Hepatocyte (in vitro differentiated cells): ENCODE data around the gene PPDPF. TPM values are rescaled to one million over a fixed set of nuclear protein-coding genes. Genes with fewer than 3 reads are reported as not detected.
A peak's percentile ranks its signal among the peaks of the same experiment; 100 is the strongest.

ENCODE experiments used
- DNase-seq: peaks from one replicate; pipeline ENCODE4 v3.0.0-alpha.2; 2016; ENCODE audit warnings: low spot score
- H2AFZ ChIP-seq: fragments of 200-600 bp; sonication (generic); 2 replicates; pipeline ENCODE4 v1.6.0; 2016; ENCODE audit warnings: antibody characterized with exemption, mild to moderate bottlenecking
- H3K27ac ChIP-seq: fragments of 200-600 bp; sonication (generic); 2 replicates; pipeline ENCODE4 v1.5.1; 2016; ENCODE audit warnings: mild to moderate bottlenecking
- H3K27me3 ChIP-seq: fragments of 200-600 bp; sonication (generic); 2 replicates; pipeline ENCODE4 v1.6.1; 2016
- H3K36me3 ChIP-seq: fragments of 200-600 bp; sonication (generic); replicated peaks from 2 replicates; pipeline ENCODE4 v1.5.1; 2016; ENCODE audit warnings: low read depth; ENCODE audit not compliant: insufficient read depth
- H3K4me1 ChIP-seq: fragments of 200-600 bp; sonication (generic); 2 replicates; pipeline ENCODE4 v1.5.1; 2016; ENCODE audit warnings: mild to moderate bottlenecking, moderate library complexity; ENCODE audit not compliant: insufficient read depth
- H3K4me2 ChIP-seq: fragments of 200-600 bp; sonication (generic); 2 replicates; pipeline ENCODE4 v1.6.0; 2016
- H3K4me3 ChIP-seq: fragments of 200-600 bp; sonication (generic); 2 replicates; pipeline ENCODE4 v1.5.1; 2016; ENCODE audit warnings: mild to moderate bottlenecking
- H3K79me2 ChIP-seq: fragments of 200-600 bp; sonication (generic); 2 replicates; pipeline ENCODE4 v1.6.0; 2017; ENCODE audit warnings: mild to moderate bottlenecking
- H3K9me2 ChIP-seq: fragments of 200-600 bp; sonication (generic); replicated peaks from 2 replicates; pipeline ENCODE4 v1.6.0; 2017; ENCODE audit warnings: mild to moderate bottlenecking; ENCODE audit not compliant: insufficient read depth
- H3K9me3 ChIP-seq: fragments of 200-600 bp; sonication (generic); 2 replicates; pipeline ENCODE4 v1.5.1; 2016; ENCODE audit warnings: low read depth, mild to moderate bottlenecking
- H4K20me1 ChIP-seq: fragments of 200-600 bp; sonication (generic); 2 replicates; pipeline ENCODE4 v1.6.0; 2016; ENCODE audit warnings: mild to moderate bottlenecking; ENCODE audit not compliant: insufficient read depth, poor library complexity, severe bottlenecking
- EZH2 ChIP-seq: fragments of 200-600 bp; sonication (generic); IDR thresholded peaks from 2 replicates; pipeline ENCODE4 v1.6.1; 2016; ENCODE audit warnings: antibody characterized with exemption, mild to moderate bottlenecking, borderline replicate concordance
- EZH2phosphoT487 ChIP-seq: fragments of 200-600 bp; sonication (generic); IDR thresholded peaks from one replicate; pipeline ENCODE4 v1.6.1; 2018; ENCODE audit warnings: antibody characterized with exemption, mild to moderate bottlenecking, low read depth, moderate library complexity; ENCODE audit not compliant: unreplicated experiment, severe bottlenecking
- WGBS: methylation state at CpG from one replicate; pipeline ENCODE4 v1.1.6; 2016; ENCODE audit warnings: low lambda C conversion rate; ENCODE audit errors: missing lambda C conversion rate; 5-methylcytosine and 5-hydroxymethylcytosine counted together
- polyA plus RNA-seq: library from polyadenylated mRNA; unstranded; fragments of >200 nt; fragmentation: Nextera tagmentation; extraction: Ambion mirVana; gene quantifications from 2 replicates; pipeline ENCODE4 v1.2.1, GENCODE V29; 2016
- total RNA-seq: library from RNA; depleted of rRNA; stranded (reverse); fragments of >200 nt; gene quantifications from 2 replicates; pipeline ENCODE4 v1.2.3, GENCODE V29; 2014
- TF ChIP-seq, protein P1 (sequence below): fragments of 200-600 bp; sonication (generic); IDR thresholded peaks from 2 replicates; pipeline ENCODE4 v1.5.1; 2016; ENCODE audit warnings: antibody characterized with exemption, mild to moderate bottlenecking; ENCODE audit not compliant: poor library complexity

PPDPF gene
- total and polyA plus RNA-seq, 2 experiments from 2014 or later, result 55.1 to 333 TPM

DNA sequence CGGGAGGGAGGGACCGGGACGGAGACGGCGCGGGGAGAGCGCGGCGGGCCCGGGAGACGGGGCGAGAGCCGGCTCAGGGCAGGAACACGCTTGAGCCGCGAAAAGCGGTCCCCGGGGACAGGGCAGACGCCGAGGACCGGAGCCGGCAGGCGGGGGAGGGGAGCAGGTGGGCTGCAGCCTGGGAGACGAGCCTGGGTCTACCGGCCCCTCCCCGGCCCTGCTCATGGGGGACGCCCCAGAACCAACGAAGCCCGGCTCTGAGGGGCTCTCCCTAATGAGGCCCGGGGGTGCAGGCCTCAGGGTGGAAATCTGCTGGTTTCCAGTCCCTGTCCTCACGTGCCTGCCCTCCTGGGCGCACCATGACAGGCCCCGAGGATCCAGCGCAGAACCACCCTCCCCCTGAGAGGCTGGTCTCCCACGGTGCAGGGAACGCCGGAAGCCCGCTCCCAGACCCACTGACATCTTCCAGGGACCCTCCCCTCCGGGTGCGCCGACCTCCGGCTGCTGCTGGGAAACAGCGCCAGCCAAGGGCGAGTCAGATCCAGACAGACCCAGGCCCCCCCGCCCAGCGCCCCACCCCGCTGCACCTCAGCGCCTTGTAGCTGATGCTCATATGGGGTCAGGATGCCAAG lies 21.1 kb upstream of the PPDPF start:
- DNase-seq, result no peak
- Histone ChIP-seq H3K27me3 (peaks cover 29% of the 10 kb centered on the region), H3K79me2 (no peaks in the 10 kb centered on the region), H3K4me1 (peaks cover 8% of the 10 kb centered on the region), H3K4me2 (peak overlapping the region; percentile 90), H3K9me3 (no peaks in the 10 kb centered on the region), H4K20me1 (no peaks in the 10 kb centered on the region), H3K9me2 (no peaks in the 10 kb centered on the region), H3K4me3 (no peak overlapping the region), H3K36me3 (no peaks in the 10 kb centered on the region), H3K27ac (no peak overlapping the region), H2AFZ (no peak overlapping the region)
- WGBS, result 40% methylated on average over 12 of the region's 48 CpGs
- TF ChIP-seq, protein P1, sequence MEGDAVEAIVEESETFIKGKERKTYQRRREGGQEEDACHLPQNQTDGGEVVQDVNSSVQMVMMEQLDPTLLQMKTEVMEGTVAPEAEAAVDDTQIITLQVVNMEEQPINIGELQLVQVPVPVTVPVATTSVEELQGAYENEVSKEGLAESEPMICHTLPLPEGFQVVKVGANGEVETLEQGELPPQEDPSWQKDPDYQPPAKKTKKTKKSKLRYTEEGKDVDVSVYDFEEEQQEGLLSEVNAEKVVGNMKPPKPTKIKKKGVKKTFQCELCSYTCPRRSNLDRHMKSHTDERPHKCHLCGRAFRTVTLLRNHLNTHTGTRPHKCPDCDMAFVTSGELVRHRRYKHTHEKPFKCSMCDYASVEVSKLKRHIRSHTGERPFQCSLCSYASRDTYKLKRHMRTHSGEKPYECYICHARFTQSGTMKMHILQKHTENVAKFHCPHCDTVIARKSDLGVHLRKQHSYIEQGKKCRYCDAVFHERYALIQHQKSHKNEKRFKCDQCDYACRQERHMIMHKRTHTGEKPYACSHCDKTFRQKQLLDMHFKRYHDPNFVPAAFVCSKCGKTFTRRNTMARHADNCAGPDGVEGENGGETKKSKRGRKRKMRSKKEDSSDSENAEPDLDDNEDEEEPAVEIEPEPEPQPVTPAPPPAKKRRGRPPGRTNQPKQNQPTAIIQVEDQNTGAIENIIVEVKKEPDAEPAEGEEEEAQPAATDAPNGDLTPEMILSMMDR, result no peak
- TF ChIP-seq EZH2phosphoT487, result no peak
- TF ChIP-seq EZH2, result no peak

DNA sequence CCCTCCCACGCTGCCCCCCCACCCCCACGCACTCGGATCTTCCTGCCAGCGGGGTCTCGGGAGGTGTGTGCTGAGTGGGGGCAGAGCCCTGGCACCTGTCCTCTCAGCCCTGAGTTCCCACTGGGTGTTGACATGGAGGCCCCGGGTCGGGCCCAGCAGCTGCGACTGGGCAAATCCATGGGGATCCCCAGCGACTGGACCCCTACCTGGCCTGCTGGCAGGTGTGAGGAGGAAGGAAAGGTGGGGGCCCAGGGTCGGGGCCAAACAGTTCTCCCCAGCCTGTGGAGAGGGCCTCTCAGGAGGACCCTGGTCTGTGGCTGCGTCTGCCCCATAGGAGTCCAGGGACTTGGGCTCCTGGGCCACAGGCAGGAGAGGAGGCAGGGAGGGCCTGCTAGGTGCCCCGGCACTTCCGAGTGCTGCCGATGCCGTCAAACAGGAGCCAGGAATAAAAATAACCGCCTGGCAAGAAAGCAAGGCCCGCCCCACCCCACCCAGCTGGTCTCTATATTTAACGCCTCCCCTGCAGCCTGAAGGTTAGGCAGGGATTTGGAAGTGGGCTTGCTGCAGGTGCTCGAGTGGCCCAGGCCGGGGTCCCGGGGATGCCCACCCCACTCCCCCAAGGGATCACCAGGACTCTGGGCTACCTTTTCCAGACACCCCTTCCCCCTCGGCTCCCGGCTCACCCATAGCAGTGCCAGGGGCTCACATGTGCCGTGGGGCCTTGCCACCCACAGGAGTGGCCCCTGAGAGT lies 20.2 kb upstream of the PPDPF start:
- TF ChIP-seq EZH2phosphoT487 (no peak), EZH2 (no peak)
- TF ChIP-seq, protein P1, result no peak
- H3K4me3 ChIP-seq, result no peak overlapping the region
- WGBS, result 94% methylated on average over 15 of the region's 24 CpGs

DNA sequence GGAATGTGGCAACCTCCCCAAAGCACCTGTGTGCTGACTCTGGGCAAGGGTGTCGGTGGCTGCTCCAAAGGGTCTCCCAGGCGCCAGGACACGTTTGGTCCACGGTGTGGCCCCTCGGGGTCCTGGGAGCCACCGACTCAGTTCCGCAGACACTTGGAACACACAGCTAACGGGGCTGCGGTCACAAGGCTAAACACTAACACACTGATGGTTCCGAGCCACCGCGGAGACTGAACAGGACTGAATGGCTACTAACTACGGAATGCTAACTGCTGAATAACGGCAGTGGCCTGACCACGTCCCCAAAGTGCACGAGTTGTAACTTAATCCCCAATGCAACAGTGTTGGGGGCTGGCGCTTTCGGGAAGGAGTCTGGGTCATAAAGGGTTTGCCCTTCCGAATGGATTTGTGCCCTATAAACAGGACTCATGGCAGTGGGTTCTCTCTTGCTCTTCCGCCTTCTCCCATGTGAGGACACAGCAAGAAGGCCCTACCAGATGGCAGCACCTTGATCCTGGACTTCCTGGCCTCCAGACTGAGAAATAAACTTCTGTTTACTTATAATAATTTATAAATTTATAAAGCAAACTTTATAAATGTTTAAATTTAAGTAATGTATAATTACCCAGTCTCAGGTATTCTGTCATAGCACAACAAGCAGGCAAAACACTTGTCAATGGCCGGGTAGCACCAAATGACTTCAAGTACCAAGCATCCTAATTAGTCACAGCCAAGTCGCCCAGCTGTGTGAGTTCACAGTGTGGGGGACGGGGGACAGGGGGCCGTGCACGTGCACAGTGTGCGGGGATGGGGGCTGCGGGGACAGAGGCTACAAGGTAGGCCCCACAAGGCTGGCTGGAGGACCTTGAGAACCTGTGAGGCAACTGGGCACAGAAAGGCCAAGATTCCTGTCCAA lies 19.4 kb upstream of the PPDPF start:
- H2AFZ ChIP-seq, result no peak overlapping the region
- 84% methylated on average over 27 of the region's 27 CpGs for WGBS
- TF ChIP-seq EZH2 (no peak), EZH2phosphoT487 (no peak)
- TF ChIP-seq, protein P1, result no peak
- H3K4me2 ChIP-seq, result no peak overlapping the region
- H3K79me2 ChIP-seq, result no peaks in the 10 kb centered on the region
- H3K36me3 ChIP-seq, result no peaks in the 10 kb centered on the region
- no peaks in the 10 kb centered on the region for H3K9me2 ChIP-seq
- H3K27ac ChIP-seq, result no peak overlapping the region
- DNase-seq, result no peak
- H3K4me3 ChIP-seq, result no peak overlapping the region
- peaks cover 8% of the 10 kb centered on the region for H3K4me1 ChIP-seq
- H3K27me3 ChIP-seq, result peaks cover 29% of the 10 kb centered on the region
- H4K20me1 ChIP-seq, result no peaks in the 10 kb centered on the region
- no peaks in the 10 kb centered on the region for H3K9me3 ChIP-seq

More for the DNA sequence above, 20.2 kb upstream of the PPDPF start:
- Histone ChIP-seq H4K20me1 (no peaks in the 10 kb centered on the region), H3K27ac (no peak overlapping the region), H3K4me1 (peaks cover 8% of the 10 kb centered on the region), H2AFZ (no peak overlapping the region), H3K4me2 (no peak overlapping the region), H3K79me2 (no peaks in the 10 kb centered on the region), H3K36me3 (no peaks in the 10 kb centered on the region), H3K27me3 (peaks cover 29% of the 10 kb centered on the region), H3K9me3 (no peaks in the 10 kb centered on the region), H3K9me2 (no peaks in the 10 kb centered on the region)
- DNase-seq, result no peak
